Measurements from ENCODE around the gene PLA2G3. TPM values are rescaled to one million over a fixed set of nuclear protein-coding genes. Genes with fewer than 3 reads are reported as not detected.
"Not testable (repeated sequence)": the region's sequence is repeated elsewhere in the genome, so short reads cannot be mapped to it uniquely, and the experiment has no call there.

The PLA2G3 gene
- total RNA-seq, 1 experiment from 2014 or later, result 8.2 TPM

- H4K5ac ChIP-seq (ENCODE audit: insufficient read length, low read depth, low read length), result no peak overlapping the region
- peak overlapping the region in 1 of 2 experiments; percentile 63; a peak in 3 of 5 replicates for H3K4me3 Mint-ChIP-seq
These were observed 42.2 kb downstream of the PLA2G3 start for GRCh38 chr22:31097941-31098631.

GRCh38 chr22:31097539-31097938, 42.8 kb downstream of the PLA2G3 start:
- H3K23ac ChIP-seq (ENCODE audit: insufficient read length, low read depth, low read length); H3K56ac ChIP-seq (ENCODE audit: insufficient read length, low read depth, low read length); H4K8ac ChIP-seq (replicated peaks; ENCODE audit: insufficient read length, low read depth, low read length); H3K36me3 Mint-ChIP-seq (ENCODE audit: insufficient read depth in 1 of 3, low read depth in 3 of 3); H4K91ac ChIP-seq (ENCODE audit: insufficient read length, low read depth, low read length); H2BK120ac ChIP-seq (ENCODE audit: low read depth, low read length, poor library complexity, severe bottlenecking); H2AFZ ChIP-seq (ENCODE audit: low read length); H3K9ac ChIP-seq (ENCODE audit: extremely low read depth, insufficient read length, low read length); H3K9me3 ChIP-seq (ENCODE audit: control insufficient read depth, low read depth, low read length); H3K27me3 ChIP-seq (ENCODE audit: insufficient read depth, low read length); H2AK5ac ChIP-seq (ENCODE audit: insufficient read length, low read length); H3K27ac Mint-ChIP-seq; H3K27me3 Mint-ChIP-seq (ENCODE audit: low read depth); H3K18ac ChIP-seq (ENCODE audit: insufficient read length, low read depth, low read length); H3K27ac ChIP-seq (ENCODE audit: insufficient read length, low read depth, low read length); H3K4me2 ChIP-seq (ENCODE audit: insufficient read depth, insufficient read length, low read length); H4K20me1 ChIP-seq (ENCODE audit: control insufficient read depth, insufficient read depth, insufficient read length); H3K4me1 ChIP-seq (ENCODE audit: insufficient read depth, low read length); H3K79me1 ChIP-seq (ENCODE audit: insufficient read depth, low read depth, low read length, poor library complexity, severe bottlenecking); H2BK20ac ChIP-seq (ENCODE audit: low read depth, low read length, poor library complexity, severe bottlenecking); H3K4me3 Mint-ChIP-seq; H3K14ac ChIP-seq (ENCODE audit: insufficient read depth, low read length); H2BK5ac ChIP-seq (ENCODE audit: insufficient read length, low read length); H3K4ac ChIP-seq (ENCODE audit: low read depth, low read length); H2BK12ac ChIP-seq (ENCODE audit: insufficient read length, low read depth, low read length); DNase-seq; H3K23me2 ChIP-seq (ENCODE audit: insufficient read length, low read depth, low read length, poor library complexity, severe bottlenecking); H4K5ac ChIP-seq (ENCODE audit: insufficient read length, low read depth, low read length); H3T11ph ChIP-seq (ENCODE audit: low read length); H2BK15ac ChIP-seq (ENCODE audit: low read depth, low read length); H3K79me2 ChIP-seq (ENCODE audit: insufficient read depth, low read length); H3K9me3 Mint-ChIP-seq: not testable (repeated sequence)
- H3K4me1 Mint-ChIP-seq, result peaks cover 4 to 26% of the 10 kb centered on the region in 2 experiments
- WGBS (ENCODE audit: extremely low coverage, insufficient read length, low lambda C conversion rate), result no CpG with 5 or more reads among the region's 5 CpGs

More at GRCh38 chr22:31097941-31098631, 42.2 kb downstream of the PLA2G3 start:
- Histone ChIP-seq H3K9me3 (ENCODE audit: control insufficient read depth, low read depth, low read length) (no peaks in the 10 kb centered on the region), H4K8ac (replicated peaks; ENCODE audit: insufficient read length, low read depth, low read length) (no peak overlapping the region), H3K56ac (ENCODE audit: insufficient read length, low read depth, low read length) (no peak overlapping the region), H4K91ac (ENCODE audit: insufficient read length, low read depth, low read length) (no peak overlapping the region), H3K4me1 (ENCODE audit: insufficient read depth, low read length) (0 out of 2 replicates have a peak, but pooled peaks cover 3% of the 10 kb centered on the region), H3K14ac (ENCODE audit: insufficient read depth, low read length) (no peak overlapping the region), H2BK20ac (ENCODE audit: low read depth, low read length, poor library complexity, severe bottlenecking) (no peak overlapping the region), H2BK15ac (ENCODE audit: low read depth, low read length) (no peak overlapping the region), H3K23ac (ENCODE audit: insufficient read length, low read depth, low read length) (no peak overlapping the region), H3T11ph (ENCODE audit: low read length) (no peak overlapping the region), H2AFZ (ENCODE audit: low read length) (no peak overlapping the region), H2BK120ac (ENCODE audit: low read depth, low read length, poor library complexity, severe bottlenecking) (no peak overlapping the region), H3K27me3 (ENCODE audit: insufficient read depth, low read length) (no peaks in the 10 kb centered on the region), H2BK5ac (ENCODE audit: insufficient read length, low read length) (no peak overlapping the region), H3K79me2 (ENCODE audit: insufficient read depth, low read length) (no peaks in the 10 kb centered on the region), H3K4ac (ENCODE audit: low read depth, low read length) (no peak overlapping the region), H3K9ac (ENCODE audit: extremely low read depth, insufficient read length, low read length) (no peak overlapping the region), H4K20me1 (ENCODE audit: control insufficient read depth, insufficient read depth, insufficient read length) (no peaks in the 10 kb centered on the region), H3K27ac (ENCODE audit: insufficient read length, low read depth, low read length) (no peak overlapping the region), H3K79me1 (ENCODE audit: insufficient read depth, low read depth, low read length, poor library complexity, severe bottlenecking) (no peaks in the 10 kb centered on the region), H3K4me2 (ENCODE audit: insufficient read depth, insufficient read length, low read length) (peak overlapping the region; percentile 58), H3K18ac (ENCODE audit: insufficient read length, low read depth, low read length) (no peak overlapping the region), H2AK5ac (ENCODE audit: insufficient read length, low read length) (no peak overlapping the region), H3K23me2 (ENCODE audit: insufficient read length, low read depth, low read length, poor library complexity, severe bottlenecking) (peaks cover 6% of the 10 kb centered on the region), H2BK12ac (ENCODE audit: insufficient read length, low read depth, low read length) (no peak overlapping the region)
- no CpG with 5 or more reads among the region's 10 CpGs for WGBS (ENCODE audit: extremely low coverage, insufficient read length, low lambda C conversion rate)
- no peaks in the 10 kb centered on the region; a peak in 1 of 5 replicates for H3K9me3 Mint-ChIP-seq
- H3K36me3 Mint-ChIP-seq (ENCODE audit: insufficient read depth in 1 of 3, low read depth in 3 of 3), result peaks cover 3 to 9% (median 3%) of the 10 kb centered on the region in 3 experiments; a peak in 4 of 7 replicates
- no peak overlapping the region; a peak in 1 of 7 replicates for H3K27ac Mint-ChIP-seq
- H3K4me1 Mint-ChIP-seq, result peaks cover 4 to 26% of the 10 kb centered on the region in 2 experiments
- TF ChIP-seq CTCF (conservative IDR thresholded peaks at IDR 0.05), result no peak
- H3K27me3 Mint-ChIP-seq (ENCODE audit: low read depth), result no peaks in the 10 kb centered on the region
- no peak for DNase-seq
